HG02970 (cell line): ENCODE results near the gene FFAR1.
"Not testable (repeated sequence)": the region's sequence is repeated elsewhere in the genome, so short reads cannot be mapped to it uniquely, and the experiment has no call there.

Source experiments
- ATAC-seq: cut with Tn5 transposase; IDR thresholded peaks from one replicate; pipeline ENCODE4 v1.9.1; 2021; ENCODE audit warnings: mild to moderate bottlenecking, moderate library complexity, moderate number of reproducible peaks; ENCODE audit not compliant: unreplicated experiment, low FRiP score

The FFAR1 gene

GRCh38 chr19:35358834-35359233 is 11.1 kb downstream of the FFAR1 start:
- ATAC-seq = not testable (repeated sequence)

GRCh38 chr19:35359395-35359794 is 11.7 kb downstream of the FFAR1 start:
- not testable (repeated sequence) for ATAC-seq

GRCh38 chr19:35360081-35360480 is 12.4 kb downstream of the FFAR1 start:
- not testable (repeated sequence) for ATAC-seq

GRCh38 chr19:35360880-35361420 is 13.2 kb downstream of the FFAR1 start:
- ATAC-seq = no peak

- ATAC-seq = no peak
These were observed 14.7 kb downstream of the FFAR1 start for GRCh38 chr19:35362261-35363000.

- no peak for ATAC-seq
These were observed 15.4 kb downstream of the FFAR1 start for GRCh38 chr19:35363001-35363590.

- no peak for ATAC-seq
These were observed 16.2 kb downstream of the FFAR1 start for GRCh38 chr19:35363711-35364425.

GRCh38 chr19:35365303-35365702 is 17.6 kb downstream of the FFAR1 start:
- no peak for ATAC-seq

- ATAC-seq = no peak
These were observed 20.7 kb downstream of the FFAR1 start for GRCh38 chr19:35368378-35368777.

- no peak for ATAC-seq
These were observed 21.8 kb downstream of the FFAR1 start for GRCh38 chr19:35369522-35369921.

- ATAC-seq = no peak
These were observed 23.0 kb downstream of the FFAR1 start, which contains the start of gene GPR42 for GRCh38 chr19:35370722-35371121. GPR42 (plus strand) TSS chr19:35371068; CDS start chr19:35371360, 292 bp downstream.

- ATAC-seq = no peak
These were observed 25.8 kb downstream of the FFAR1 start for GRCh38 chr19:35373492-35373891.

GRCh38 chr19:35374031-35374430 is 26.3 kb downstream of the FFAR1 start:
- ATAC-seq = not testable (repeated sequence)

GRCh38 chr19:35375505-35376307 is 28.0 kb downstream of the FFAR1 start:
- ATAC-seq = no peak

- no peak for ATAC-seq
These were observed 30.0 kb downstream of the FFAR1 start for GRCh38 chr19:35377656-35378055.

GRCh38 chr19:35378356-35378755 is 30.7 kb downstream of the FFAR1 start:
- ATAC-seq = no peak

GRCh38 chr19:35379545-35379944 is 31.8 kb downstream of the FFAR1 start:
- ATAC-seq = not testable (repeated sequence)

- no peak for ATAC-seq
These were observed 32.3 kb downstream of the FFAR1 start for GRCh38 chr19:35379992-35380391.

GRCh38 chr19:35380450-35381124 is 32.9 kb downstream of the FFAR1 start:
- no peak for ATAC-seq

- no peak for ATAC-seq
These were observed 33.6 kb downstream of the FFAR1 start for GRCh38 chr19:35381318-35381717.
